ENCODE results near the gene AP1AR. TPM values are rescaled to one million over a fixed set of nuclear protein-coding genes. Genes with fewer than 3 reads are reported as not detected.

The AP1AR gene
- total RNA-seq, 1 donor, result 8.3 TPM

DNA sequence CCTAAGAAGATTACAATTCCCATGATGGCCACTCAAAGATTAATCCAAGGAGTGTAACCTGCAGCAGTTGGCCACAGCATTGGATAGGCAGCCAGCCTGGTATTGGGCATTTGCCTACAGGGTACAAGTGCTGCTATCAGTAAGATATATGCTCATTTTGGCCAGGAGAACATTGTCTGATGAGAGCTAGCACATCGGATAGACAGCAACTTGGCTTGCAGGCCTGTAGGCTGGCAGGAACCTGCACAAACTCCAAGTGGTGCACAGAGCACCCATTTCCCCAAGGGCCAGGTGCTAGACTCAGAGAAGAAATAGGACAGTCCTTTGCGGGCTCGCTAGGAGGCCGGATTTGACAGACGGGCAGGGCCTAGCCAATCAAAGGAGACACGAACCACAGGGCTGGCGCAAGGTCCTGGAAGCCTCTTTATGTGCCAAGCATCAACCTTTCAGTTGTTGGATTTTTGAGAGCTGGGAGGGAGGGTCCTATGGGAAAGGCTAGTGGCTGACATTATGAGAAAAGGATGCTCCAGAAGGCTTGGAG, 11.7 kb upstream of the AP1AR start:
- no peak for DNase-seq (ENCODE audit: low read depth in 2 of 3, low spot score in 2 of 3)

DNA sequence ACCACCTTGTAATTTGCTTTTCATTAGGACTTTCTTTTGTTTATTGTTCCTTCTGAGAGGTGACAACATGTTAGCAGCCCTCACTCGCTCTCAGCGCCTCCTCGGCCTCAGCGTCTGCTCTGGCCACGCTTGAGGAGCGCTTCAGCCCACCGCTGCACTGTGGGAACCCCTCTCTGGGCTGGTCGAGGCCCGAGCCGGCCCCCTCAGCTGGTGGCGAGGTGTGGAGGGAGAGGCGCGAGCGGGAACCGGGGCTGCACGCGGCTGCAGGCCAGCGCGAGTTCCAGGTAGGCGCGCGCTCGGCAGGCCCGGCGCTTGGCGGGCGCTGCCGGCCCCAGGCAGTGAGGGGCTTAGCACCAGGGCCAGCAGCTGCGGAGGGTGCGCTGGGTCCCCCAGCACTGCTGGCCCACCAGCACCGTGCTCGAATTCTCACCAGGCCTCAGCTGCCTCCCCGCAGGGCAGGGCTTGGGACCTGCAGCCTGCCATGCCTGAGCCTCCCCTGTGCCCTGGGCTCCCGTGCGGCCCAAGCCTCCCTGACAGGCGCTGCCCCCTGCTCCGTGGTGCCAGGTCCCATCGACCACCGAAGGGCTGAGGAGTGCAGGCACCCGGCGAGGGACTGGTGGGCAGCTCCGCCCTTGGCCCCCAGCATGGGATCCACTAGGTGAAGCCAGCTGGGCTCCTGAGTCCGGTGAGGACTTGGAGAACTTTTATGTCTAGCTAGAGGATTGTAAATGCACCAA, 9.2 kb upstream of the AP1AR start:
- no peak for DNase-seq (ENCODE audit: low read depth in 2 of 3, low spot score in 2 of 3)

DNA sequence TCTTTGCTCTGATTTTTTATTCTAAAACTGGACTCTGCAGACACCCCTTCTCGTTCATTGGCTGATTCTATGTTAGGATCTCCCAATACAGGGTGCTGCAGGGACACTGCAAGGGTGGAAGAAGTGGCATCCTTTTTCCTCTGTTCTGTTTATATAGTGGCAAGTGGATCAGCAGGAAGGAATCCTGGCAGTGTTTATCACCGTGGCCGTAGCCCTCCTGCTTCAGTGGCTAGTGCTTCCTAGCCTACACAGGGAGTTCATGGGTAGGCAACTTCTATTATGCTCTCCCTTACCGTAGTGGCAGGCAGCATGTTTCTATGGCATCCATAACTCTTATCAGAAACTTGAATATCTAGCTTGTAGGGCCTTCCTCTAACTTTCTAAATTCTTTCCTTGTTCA, 6.4 kb upstream of the AP1AR start:
- DNase-seq (ENCODE audit: low read depth in 2 of 3, low spot score in 2 of 3), result no peak

GRCh38 chr4:112230879-112231778, 458 bp upstream of the AP1AR start:
- peak; percentile 89 to 97 (median 96) for DNase-seq (ENCODE audit: low read depth in 2 of 3, low spot score in 2 of 3)

DNA sequence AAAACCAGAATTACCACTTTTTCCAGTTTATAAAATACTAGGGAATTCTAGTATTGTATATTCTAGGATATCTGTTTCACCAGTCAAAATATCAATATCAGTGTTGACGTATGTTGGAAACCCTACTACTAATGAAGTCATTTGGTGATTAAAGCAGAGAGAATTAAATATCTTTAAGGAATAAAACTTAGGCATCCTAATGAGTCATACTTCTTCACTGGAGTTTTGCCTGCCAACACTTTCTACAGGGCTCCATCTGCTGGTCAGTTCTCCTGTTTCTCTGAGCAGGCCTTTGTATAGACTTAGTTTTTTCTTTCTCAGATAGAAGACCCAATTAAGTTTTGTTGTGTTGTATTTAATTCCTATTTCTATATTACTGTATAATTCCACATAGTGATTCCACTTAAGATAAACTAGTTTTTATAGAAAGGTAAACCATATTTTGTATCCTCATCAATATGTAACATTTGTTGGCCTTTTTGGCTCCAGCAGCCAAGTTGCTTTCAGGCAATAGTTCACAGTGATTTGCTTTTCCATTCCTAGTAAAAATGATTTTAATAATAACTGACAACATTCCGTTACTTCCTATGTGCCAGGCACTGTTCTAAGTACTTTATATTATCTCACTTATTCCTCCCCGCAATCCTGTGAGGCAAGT, 3.5 kb downstream of the AP1AR start:
- peak; percentile 16 to 83 (median 70) for DNase-seq (ENCODE audit: low read depth in 2 of 3, low spot score in 2 of 3)

DNA sequence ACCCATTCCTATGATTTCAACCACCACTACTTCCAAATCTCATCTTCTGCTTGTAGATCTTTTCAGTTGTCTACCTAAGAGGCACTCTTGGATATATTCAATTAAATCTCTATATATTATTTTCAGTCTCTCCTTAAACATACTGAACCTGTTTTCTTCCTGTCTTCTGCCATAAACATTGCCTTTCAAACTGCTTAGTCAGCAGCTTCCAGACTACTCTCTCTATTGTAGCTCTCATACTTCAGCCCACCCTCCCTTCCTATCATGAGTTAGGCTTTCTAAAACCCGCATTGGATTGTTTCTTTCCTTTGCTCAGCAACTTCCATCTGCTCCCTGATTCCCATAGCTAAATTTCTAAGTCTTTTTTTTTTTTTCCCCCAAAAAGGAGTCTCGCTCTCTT, 4.5 kb downstream of the AP1AR start:
- no peak for DNase-seq (ENCODE audit: low read depth in 2 of 3, low spot score in 2 of 3)

- no peak for DNase-seq (ENCODE audit: low read depth in 2 of 3, low spot score in 2 of 3)
Measured at GRCh38 chr4:112238833-112239232, 7.2 kb downstream of the AP1AR start.

DNA sequence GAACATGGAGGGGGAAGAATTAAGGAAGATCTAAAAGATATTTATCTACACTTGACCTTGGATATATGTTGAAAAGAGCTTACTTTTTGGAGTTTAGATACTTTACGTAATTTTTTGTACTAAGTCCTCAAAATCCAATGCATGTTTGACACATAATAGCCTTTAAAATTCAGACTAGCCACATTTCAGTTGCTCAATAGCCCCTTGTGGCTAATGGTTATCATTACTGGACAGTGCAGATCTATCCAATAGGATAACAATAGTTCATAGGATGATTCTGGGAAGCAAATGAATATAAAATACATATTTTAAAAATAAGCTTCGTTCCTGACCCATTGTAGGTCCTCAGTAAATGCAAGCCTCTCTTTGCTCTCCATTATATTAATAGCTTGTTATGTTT, 13.8 kb downstream of the AP1AR start:
- DNase-seq (ENCODE audit: low read depth in 2 of 3, low spot score in 2 of 3), result no peak

DNA sequence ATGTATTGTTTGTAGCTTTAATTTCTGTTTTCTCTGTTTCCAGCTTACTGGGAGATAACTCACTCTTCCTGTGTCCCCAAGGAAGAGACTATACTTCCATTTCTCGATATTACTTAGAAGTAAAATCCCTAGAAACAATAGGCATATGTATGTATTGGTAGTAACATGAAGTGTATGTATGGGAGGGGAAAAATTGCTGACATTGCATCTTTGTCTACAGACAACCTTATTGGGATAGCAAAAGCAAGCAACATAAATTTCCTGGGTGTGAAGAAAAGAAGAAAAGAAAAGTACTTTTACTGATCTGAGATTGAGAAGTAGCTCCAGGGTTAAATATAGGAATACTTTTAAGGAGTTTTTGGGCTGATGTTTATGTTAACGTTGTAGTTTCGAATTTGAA, 15.4 kb downstream of the AP1AR start:
- DNase-seq (ENCODE audit: low read depth in 2 of 3, low spot score in 2 of 3), result no peak

- DNase-seq (ENCODE audit: low read depth in 2 of 3, low spot score in 2 of 3), result no peak
Measured at GRCh38 chr4:112251019-112251643, 19.5 kb downstream of the AP1AR start.

DNA sequence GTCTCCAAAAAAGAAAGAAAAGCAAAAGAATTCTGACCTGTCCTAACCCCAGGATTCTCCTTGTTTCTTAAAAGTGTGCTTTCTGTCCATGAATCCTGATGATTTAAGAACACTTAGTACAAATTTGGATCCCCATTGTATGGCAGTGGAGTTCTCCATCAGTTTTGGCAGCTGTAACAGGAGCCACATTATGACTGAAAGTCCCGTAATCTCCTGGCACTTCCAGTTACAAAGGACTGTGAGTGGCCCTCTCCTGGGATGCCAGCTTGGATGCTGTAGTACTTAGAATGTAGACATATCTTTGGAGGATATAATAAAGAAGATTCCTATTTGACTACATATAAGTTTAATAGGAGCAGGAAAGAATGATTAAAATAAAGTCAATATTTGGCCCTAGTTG, 20.6 kb downstream of the AP1AR start:
- no peak for DNase-seq (ENCODE audit: low read depth in 2 of 3, low spot score in 2 of 3)

DNA sequence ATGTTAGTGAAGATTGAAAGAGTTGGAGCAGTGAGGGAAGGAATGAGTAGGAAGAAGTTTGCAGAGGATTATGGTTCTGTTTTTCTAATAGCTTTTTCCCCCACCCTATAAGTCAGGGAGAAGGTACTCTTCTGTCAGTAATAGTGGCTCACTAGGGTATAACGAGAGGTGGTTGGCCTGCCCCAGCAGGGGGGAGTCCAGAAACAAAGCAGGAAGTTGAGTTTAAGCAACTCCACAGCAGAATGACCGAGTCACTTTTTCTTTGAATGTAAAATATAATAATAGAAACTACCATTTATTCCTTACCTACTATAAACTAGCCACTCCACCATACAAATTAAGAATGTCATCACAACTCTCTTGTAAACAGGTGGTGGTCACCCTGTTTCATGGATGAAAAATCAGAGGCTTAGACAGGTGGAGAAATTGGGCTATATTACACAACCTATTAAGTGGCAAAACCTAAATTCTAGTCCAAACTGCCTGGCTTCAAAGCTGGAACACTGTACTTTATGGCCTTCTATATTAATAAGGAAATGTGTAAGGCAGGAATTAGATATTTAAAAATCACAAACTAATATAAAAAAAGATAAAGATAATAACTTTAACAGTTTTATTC, 21.9 kb downstream of the AP1AR start:
- DNase-seq (ENCODE audit: low read depth in 2 of 3, low spot score in 2 of 3), result peak in 2 of 3 donors; percentile 14 to 16

DNA sequence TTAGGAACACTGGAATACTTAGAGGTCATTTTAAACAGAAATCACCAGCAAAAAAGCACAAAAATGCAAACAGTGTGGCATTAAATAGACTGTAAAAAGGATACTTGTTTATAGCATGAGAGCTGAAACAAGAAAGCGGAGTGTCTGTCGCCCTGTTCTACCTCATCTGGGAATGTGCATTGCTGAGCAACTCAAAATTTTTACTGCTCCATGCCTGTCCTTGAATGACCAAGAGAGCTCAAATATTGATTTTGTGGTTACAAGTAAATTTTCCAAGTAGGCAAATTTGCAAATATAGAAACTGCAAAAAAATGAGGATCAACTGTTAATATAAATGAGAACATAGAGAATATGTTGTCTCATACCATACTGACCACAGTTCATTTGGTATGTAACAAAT, 25.5 kb downstream of the AP1AR start:
- DNase-seq (ENCODE audit: low read depth in 2 of 3, low spot score in 2 of 3), result no peak

DNA sequence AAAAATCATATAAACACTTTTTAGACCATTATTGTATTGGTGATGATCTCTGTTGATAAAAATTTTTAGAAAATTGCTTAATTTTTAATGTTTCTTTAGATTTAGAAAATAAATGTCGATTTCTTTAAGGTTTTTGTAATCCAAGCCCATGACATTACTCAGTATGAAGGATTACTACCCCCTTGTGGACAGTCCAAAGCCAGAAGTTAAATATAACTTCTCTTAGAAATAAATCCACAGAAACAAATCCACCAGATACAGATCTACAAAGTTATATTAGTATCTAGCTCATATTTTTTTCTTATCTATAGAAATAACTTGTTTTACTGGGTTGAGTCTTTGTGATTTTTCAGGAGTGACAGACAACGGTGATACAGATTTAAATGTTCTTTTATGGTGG, 35.2 kb downstream of the AP1AR start:
- DNase-seq (ENCODE audit: low read depth in 2 of 3, low spot score in 2 of 3), result peak in 1 of 3 donors; percentile 71

DNA sequence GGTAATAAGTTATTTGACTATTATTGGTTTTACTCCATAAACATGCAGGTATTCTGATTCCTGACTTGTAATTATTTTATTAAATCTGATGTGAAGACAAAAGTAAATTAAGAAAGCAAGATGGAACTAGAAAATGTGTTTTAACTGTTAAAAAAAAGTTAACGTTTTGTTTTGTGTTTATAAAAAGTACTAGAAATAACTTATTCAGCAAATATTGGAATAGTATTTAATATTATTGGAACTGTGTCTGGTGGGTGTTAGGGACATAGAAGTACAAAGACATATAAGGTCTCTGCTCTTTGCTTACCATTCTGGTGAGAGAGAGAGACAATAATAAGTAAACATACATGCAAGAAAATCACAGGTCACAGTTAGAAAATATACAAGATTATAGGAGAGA, 38.5 kb downstream of the AP1AR start:
- DNase-seq (ENCODE audit: low read depth in 2 of 3, low spot score in 2 of 3), result no peak

- DNase-seq (ENCODE audit: low read depth in 2 of 3, low spot score in 2 of 3), result no peak
Measured at GRCh38 chr4:112270640-112271421, 39.2 kb downstream of the AP1AR start.

DNA sequence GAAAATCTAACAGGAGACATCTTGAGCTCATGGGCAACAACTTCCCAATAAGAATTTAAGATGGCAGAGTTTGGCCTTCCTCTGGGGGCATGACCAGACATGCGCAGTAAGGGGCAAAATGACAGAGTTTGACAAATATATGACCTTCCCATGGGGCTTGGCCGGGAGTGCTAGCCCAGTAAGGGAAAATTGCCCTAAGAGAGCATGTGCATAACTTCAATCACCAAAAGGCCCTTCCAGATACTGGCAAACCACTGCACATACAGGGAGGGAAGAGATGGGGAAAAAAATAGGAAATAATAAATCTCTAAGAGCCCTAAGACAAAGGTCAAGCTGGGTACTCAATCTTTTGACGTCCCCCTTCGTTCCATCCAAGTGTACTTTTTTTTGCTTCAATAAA, 40.7 kb downstream of the AP1AR start:
- DNase-seq (ENCODE audit: low read depth in 2 of 3, low spot score in 2 of 3), result no peak

- DNase-seq (ENCODE audit: low read depth in 2 of 3, low spot score in 2 of 3), result no peak
Measured at GRCh38 chr4:112274959-112275358, 43.4 kb downstream of the AP1AR start.

DNA sequence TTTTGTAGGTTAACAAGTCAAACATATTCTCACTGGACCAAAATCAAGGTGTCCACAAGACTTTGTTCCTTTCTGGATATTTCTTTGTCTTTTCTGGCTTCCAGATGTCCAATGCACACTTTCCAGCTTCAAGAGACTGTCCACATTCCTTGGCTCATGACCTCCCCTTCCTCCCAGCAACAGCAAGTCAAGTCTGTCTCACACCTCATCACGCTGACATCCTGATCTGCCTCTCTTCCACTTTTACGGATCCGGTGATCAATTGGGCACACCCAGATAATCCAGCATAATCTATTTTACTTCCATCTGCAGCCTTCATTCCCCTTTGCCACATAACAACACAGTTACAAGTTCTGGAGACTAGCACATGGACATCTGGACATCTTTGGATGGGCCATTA, 44.5 kb downstream of the AP1AR start:
- no peak for DNase-seq (ENCODE audit: low read depth in 2 of 3, low spot score in 2 of 3)

- DNase-seq (ENCODE audit: low read depth in 2 of 3, low spot score in 2 of 3), result no peak
Measured at GRCh38 chr4:112277220-112277619, 45.6 kb downstream of the AP1AR start.
